Measurements from ENCODE around the gene LDLR.
"Not testable (repeated sequence)": the region's sequence is repeated elsewhere in the genome, so short reads cannot be mapped to it uniquely, and the experiment has no call there.

The LDLR gene

DNA sequence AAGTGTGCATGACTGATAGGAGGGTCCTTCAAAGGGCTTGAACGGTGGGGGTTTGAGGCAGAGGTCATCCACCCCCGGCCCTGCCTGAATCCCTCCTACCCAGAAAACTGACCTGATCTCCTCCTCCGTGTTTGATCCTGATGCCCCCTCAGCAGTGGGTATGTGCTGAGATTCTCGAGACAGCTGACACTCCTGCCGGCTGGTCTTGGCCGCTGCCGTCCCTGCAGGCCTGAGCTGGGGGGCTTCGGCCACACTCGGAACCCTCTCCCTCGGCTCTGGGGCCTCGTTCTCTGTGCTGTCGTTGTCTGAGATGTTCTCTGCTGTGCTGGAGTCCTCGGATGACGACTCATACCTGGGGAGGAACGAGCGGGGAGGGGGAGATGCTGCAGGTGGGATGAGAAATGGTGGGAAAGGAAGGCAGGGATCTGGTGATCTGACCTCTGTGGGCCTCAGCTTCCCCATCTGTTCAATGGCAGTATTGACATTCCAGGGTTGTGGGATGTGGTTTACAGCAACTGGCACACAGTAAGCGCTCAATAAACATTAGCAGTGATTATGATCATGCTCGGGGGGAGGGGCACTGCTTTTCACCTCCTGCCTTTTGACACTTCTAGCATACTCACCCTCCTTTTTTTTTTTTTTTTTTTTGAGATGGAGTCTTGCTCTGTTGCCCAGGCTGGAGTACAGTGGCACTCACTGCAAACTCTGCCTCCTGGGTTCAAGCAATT lies 87.4 kb downstream of the LDLR start:
- DNase-seq, result no peak

DNA sequence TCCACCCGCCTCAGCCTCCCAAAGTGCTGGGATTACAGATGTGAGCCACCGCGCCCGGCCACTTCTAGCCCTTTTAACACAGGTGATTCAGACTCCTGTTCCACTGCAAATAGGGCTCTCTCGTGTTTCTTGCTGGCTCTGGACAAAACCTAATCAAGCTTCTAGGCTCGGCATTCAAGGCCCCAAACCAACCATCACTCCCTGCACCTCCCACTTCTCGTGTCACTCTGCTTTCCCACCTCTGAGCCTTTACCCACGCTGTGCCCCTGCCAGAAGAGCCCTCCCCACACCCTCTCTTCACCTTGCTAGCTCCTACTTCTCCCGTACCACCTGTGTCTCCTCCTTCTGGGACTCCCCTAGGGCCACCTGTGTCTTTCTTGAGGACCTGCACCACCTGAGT lies 88.3 kb downstream of the LDLR start:
- DNase-seq, result no peak

DNA sequence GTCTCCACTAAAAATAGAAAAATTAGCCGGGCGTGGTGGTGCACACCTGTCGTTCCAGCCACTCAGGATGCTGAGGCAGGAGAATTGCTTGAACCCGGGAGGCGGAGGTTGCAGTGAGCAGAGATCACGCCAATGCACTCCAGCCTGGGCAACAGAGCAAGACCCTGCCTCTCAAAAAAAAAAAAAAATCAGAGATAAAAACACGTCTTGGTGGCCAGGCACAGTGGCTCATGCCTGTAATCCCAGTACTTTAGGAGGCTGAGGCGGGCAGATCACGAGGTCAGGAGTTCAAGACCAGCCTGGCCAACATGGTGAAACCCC lies 89.8 kb downstream of the LDLR start:
- DNase-seq, result not testable (repeated sequence)

DNA sequence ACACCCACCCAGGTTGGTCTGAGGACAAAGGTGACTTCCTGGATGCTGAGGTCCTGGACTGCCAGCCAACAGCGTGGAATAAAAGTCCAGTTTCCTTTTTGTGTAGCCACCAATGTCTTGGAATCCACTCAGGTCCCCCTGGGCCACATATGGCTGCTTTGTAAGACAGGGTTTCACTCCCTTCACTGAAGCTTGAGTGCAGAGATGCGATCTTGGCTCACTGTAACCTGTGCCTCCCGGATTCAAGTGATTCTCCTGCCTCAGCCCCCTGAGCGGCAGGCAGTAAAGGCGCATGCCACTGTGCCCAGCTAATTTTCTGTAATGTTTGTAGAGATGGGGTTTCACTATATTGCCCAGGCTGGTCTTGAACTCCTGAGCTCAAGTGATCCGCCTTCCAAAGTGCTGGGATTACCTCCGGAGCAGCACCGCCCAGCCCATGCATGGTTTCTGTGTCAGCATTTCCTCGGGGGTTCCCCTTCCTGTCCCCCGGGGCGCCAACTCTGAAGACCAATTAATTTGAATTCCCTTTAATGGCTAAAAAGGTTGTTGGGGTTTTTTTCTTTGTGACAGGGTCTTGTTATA lies 90.5 kb downstream of the LDLR start:
- no peak for DNase-seq

DNA sequence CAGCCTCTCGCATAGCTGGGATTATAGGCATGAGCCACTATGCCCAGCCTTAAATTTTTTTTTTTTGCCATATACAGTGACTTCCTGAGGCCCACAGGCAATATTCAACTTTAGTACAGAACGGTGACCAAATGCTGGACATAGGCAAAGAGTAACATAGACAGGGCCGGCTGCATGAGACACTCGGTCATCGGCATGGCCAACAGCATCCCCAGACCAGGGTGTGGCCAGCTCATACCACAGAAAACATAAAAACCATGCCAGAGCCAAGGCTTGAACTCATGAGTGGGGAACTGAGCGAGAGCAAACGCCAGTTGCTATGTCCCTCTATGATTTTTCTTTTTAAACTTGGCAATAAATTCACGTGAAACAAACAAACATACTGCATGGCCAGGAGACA lies 91.1 kb downstream of the LDLR start:
- no peak for DNase-seq

DNA sequence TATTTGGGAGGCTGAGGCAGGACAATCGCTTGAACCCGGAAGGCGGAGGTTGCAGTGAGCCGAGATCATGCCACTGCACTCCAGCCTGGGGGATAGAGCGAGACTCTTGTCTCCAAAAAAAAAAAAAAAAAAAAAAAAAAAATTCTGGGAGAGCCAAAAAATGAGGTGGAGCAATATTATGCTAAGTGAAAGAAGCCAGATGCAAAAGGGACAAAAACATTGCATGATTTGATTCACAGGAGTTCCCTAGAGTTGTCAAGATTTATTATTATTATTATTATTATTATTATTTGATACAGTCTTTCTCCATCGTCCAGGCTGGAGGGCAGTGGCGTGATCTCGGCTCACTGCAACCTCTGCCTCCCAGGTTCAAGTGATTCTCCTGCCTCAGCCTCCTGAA lies 91.7 kb downstream of the LDLR start:
- DNase-seq, result not testable (repeated sequence)

DNA sequence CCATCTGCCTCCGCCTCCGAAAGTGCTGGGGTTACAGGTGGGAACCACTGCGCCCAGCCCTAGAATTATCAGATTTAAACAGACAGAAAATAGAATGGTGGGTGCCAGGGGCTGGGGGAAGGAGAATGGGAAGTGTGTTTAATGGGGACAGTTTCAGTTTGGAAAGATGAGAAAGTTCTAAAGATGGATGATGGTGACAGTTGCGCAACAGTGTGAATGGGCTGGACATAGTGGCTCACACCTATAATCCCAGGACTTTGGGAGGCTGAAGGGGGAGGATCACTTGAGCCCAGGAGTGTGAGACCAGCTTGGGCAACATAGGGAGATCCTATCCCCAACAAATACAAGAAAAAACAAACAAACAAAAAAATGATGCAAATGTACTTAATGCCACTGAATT lies 92.2 kb downstream of the LDLR start:
- DNase-seq, result no peak
